Astrocyte (in vitro differentiated cells and primary cell): Measurements from ENCODE around the gene ABHD16A. TPM values are rescaled to one million over a fixed set of nuclear protein-coding genes. Genes with fewer than 3 reads are reported as not detected.

Experiments used
- DNase-seq: peaks from one replicate; pipeline ENCODE4 v3.0.0-alpha.2; 2010; ENCODE audit warnings: low read depth
- FAIRE-seq: peaks from 2 replicates; lab custom pipeline; 2011; peaks lifted over from hg19 to GRCh38; lab: Jason Lieb, UNC
- H2AFZ ChIP-seq: 2 replicates; pipeline ENCODE4 v1.6.0; 2012; ENCODE audit warnings: low read depth, low read length, inconsistent platforms
- H3K27ac ChIP-seq: 2 replicates; pipeline ENCODE4 v1.5.1; 2011; ENCODE audit warnings: low read depth, low read length, inconsistent platforms
- H3K27me3 ChIP-seq: 2 replicates; pipeline ENCODE4 v1.6.0; 2011; ENCODE audit warnings: low read length, inconsistent platforms; ENCODE audit not compliant: insufficient read depth
- H3K36me3 ChIP-seq: 2 replicates; pipeline ENCODE4 v1.5.1; 2011; ENCODE audit warnings: low read length, inconsistent platforms; ENCODE audit not compliant: insufficient read depth
- H3K4me1 ChIP-seq: 2 replicates; pipeline ENCODE4 v1.5.1; 2011; ENCODE audit warnings: low read length, inconsistent platforms; ENCODE audit not compliant: insufficient read depth
- H3K4me2 ChIP-seq: 2 replicates; pipeline ENCODE4 v1.6.0; 2012; ENCODE audit warnings: low read length, inconsistent platforms
- H3K4me3 ChIP-seq: 2 replicates; pipeline ENCODE4 v1.5.1; 2011; ENCODE audit warnings: low read depth, mild to moderate bottlenecking, low read length, inconsistent platforms; ENCODE audit not compliant: insufficient read depth
- H3K79me2 ChIP-seq: 2 replicates; pipeline ENCODE4 v1.6.0; 2012; ENCODE audit warnings: mild to moderate bottlenecking, low read length, inconsistent platforms; ENCODE audit not compliant: insufficient read depth
- H3K9ac ChIP-seq: 2 replicates; pipeline ENCODE4 v1.6.0; 2012; ENCODE audit warnings: mild to moderate bottlenecking, low read length, inconsistent platforms
- H3K9me3 ChIP-seq: 2 replicates; pipeline ENCODE4 v1.5.1; 2012; ENCODE audit warnings: low read depth, mild to moderate bottlenecking, low read length, inconsistent platforms; ENCODE audit not compliant: insufficient read depth
- H4K20me1 ChIP-seq: 2 replicates; pipeline ENCODE4 v1.6.0; 2012; ENCODE audit warnings: low read length, inconsistent platforms; ENCODE audit not compliant: insufficient read depth
- H3K27ac Mint-ChIP-seq: one replicate; pipeline ENCODE4 v1.8.0; 2021; ENCODE audit warnings: mild to moderate bottlenecking, mixed read lengths; ENCODE audit not compliant: unreplicated experiment
- H3K27me3 Mint-ChIP-seq: one replicate; pipeline ENCODE4 v1.8.0; 2021; ENCODE audit warnings: low read depth, mixed read lengths; ENCODE audit not compliant: unreplicated experiment
- H3K36me3 Mint-ChIP-seq: one replicate; pipeline ENCODE4 v1.8.0; 2021; ENCODE audit warnings: low read depth, mixed read lengths; ENCODE audit not compliant: unreplicated experiment
- H3K4me1 Mint-ChIP-seq: one replicate; pipeline ENCODE4 v1.8.0; 2021; ENCODE audit warnings: low read depth, mixed read lengths; ENCODE audit not compliant: unreplicated experiment
- H3K4me3 Mint-ChIP-seq: one replicate; pipeline ENCODE4 v1.8.0; 2021; ENCODE audit warnings: mild to moderate bottlenecking, moderate library complexity, mixed read lengths; ENCODE audit not compliant: unreplicated experiment
- H3K9me3 Mint-ChIP-seq: one replicate; pipeline ENCODE4 v1.8.0; 2021; ENCODE audit warnings: mild to moderate bottlenecking, mixed read lengths; ENCODE audit not compliant: unreplicated experiment
- EZH2 ChIP-seq: IDR thresholded peaks from 2 replicates; pipeline ENCODE4 v1.6.1; 2012; ENCODE audit warnings: mild to moderate bottlenecking, low read length, inconsistent platforms; ENCODE audit not compliant: insufficient read depth
- total RNA-seq: library from RNA; stranded (reverse); gene quantifications from 2 replicates; pipeline ENCODE4 v1.2.1, GENCODE V29; 2021
- TF ChIP-seq, protein P1 (sequence below): IDR thresholded peaks from 2 replicates; pipeline ENCODE4 v1.5.1; 2011; ENCODE audit warnings: low read depth, mild to moderate bottlenecking, inconsistent platforms, low read length, moderate library complexity; ENCODE audit not compliant: insufficient read depth

The ABHD16A gene
- total RNA-seq, 1 donor from 2014 or later: 38.3 TPM

DNA sequence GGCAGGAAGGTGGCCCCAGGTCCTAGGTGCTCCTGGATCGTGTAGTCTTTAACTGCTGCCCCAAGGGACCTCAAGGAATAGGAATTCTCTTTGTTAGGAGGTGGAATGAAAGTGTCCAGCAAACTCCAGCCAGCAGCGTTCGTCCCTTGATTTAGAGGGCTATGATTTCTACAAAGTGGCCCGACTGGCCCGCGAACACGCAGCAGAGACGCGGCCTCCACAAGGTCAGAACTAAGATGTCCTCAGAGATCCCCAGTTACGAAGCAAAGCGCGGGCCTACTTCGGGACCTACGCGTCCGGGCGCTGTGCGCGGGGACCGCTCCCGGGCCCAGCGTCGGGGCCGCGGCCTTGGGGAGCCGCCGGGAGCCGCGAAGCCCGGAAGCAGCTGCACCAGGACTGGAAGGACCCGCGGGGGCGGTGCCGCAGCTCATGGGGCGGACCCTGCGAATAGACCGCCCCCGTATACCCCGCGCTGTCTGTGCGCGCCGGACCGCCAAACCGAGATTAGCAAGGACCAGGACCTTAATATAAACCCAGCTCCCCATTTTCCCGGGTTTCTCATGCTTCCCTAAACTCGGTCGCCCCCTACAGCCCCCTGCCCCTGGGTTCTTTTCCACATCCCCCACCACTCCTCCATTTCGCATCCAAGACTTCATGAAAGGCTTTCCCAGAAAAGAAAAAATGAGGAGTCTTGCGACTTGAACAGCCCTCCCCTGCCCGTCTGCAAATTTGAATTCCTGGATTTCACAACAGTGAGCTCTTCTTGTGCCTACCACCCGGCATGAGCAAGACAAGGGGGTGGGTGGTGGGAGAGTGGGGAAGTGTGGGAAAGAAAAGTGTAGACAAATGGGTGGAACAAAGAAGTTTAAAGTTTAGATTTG lies 42.5 kb downstream of the ABHD16A start, which contains the start of gene C6orf47:
C6orf47 (minus strand) TSS at position 398 of the 881 bp plus-strand sequence. CDS start 831 bp downstream, outside the sequence.
- H3K9me3 Mint-ChIP-seq: no peaks in the 10 kb centered on the region
- DNase-seq (peak; percentile 59), FAIRE-seq (no peak)
- H3K4me3 Mint-ChIP-seq: peak within 1 kb of the TSS; percentile 90
- Histone ChIP-seq H3K27me3 (no peaks in the 10 kb centered on the region), H3K4me1 (peaks cover 43% of the 10 kb centered on the region), H3K4me3 (peak within 1 kb of the TSS; percentile 82), H3K79me2 (peaks cover 83% of the 10 kb centered on the region), H3K27ac (peak within 1 kb of the TSS; percentile 58), H4K20me1 (peaks cover 32% of the 10 kb centered on the region), H2AFZ (peak within 1 kb of the TSS; percentile 51), H3K4me2 (peak within 1 kb of the TSS; percentile 99), H3K36me3 (peaks cover 5% of the 10 kb centered on the region), H3K9ac (peak within 1 kb of the TSS; percentile 85), H3K9me3 (no peaks in the 10 kb centered on the region)
- peaks cover 31% of the 10 kb centered on the region for H3K4me1 Mint-ChIP-seq
- peak within 1 kb of the TSS; percentile 79 for H3K27ac Mint-ChIP-seq
- peaks cover 22% of the 10 kb centered on the region for H3K36me3 Mint-ChIP-seq
- TF ChIP-seq, protein P1, sequence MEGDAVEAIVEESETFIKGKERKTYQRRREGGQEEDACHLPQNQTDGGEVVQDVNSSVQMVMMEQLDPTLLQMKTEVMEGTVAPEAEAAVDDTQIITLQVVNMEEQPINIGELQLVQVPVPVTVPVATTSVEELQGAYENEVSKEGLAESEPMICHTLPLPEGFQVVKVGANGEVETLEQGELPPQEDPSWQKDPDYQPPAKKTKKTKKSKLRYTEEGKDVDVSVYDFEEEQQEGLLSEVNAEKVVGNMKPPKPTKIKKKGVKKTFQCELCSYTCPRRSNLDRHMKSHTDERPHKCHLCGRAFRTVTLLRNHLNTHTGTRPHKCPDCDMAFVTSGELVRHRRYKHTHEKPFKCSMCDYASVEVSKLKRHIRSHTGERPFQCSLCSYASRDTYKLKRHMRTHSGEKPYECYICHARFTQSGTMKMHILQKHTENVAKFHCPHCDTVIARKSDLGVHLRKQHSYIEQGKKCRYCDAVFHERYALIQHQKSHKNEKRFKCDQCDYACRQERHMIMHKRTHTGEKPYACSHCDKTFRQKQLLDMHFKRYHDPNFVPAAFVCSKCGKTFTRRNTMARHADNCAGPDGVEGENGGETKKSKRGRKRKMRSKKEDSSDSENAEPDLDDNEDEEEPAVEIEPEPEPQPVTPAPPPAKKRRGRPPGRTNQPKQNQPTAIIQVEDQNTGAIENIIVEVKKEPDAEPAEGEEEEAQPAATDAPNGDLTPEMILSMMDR: no peak
- no peak for TF ChIP-seq EZH2
- H3K27me3 Mint-ChIP-seq: no peaks in the 10 kb centered on the region

DNA sequence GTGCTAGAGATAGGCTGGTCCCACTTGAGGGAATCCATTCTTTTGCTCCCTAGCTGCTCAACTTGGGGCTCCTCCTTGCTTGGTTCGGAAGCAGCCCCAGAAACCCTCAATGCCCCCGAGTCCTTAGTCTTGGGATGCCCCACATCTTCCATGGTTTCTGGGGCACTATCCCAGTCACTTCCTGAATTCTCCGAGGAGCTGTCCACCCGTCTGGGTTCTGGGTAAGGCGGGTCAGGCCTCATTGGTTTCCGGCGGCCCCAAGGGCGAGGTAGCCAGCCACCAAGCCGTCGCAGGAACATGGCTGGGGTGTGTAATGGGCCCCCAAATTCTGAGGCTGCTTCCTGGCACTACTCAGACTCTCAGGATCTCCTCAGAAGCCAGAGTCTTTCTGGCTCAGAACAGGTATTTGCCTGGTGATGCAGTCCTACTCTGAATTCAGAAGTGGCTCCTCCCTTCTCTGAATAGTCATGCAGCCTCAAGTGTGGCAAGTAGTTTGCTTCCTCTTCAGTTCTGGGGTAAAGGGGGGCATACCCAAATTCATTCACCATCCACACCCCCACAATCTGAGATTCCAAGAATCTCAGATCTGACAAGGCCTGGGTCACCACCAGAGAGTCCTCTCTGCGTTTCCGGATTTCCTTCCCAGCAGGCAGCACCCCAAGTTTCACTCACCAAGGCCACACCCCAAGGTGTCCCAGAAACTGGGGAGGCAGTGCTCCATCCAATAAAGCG lies 43.3 kb downstream of the ABHD16A start:
- peak overlapping the region; percentile 99 for H3K4me2 ChIP-seq
- H3K4me1 Mint-ChIP-seq: peaks cover 30% of the 10 kb centered on the region
- TF ChIP-seq EZH2: no peak
- TF ChIP-seq, protein P1: no peak
- peaks cover 83% of the 10 kb centered on the region for H3K79me2 ChIP-seq
- no peaks in the 10 kb centered on the region for H3K9me3 ChIP-seq
- H3K27ac ChIP-seq: peak overlapping the region; percentile 58
- no peaks in the 10 kb centered on the region for H3K27me3 Mint-ChIP-seq
- H3K36me3 Mint-ChIP-seq: peaks cover 25% of the 10 kb centered on the region
- H3K4me3 Mint-ChIP-seq: peak overlapping the region; percentile 90
- H3K9ac ChIP-seq: peak overlapping the region; percentile 85
- H3K27ac Mint-ChIP-seq: peak overlapping the region; percentile 75
- H3K4me1 ChIP-seq: peaks cover 43% of the 10 kb centered on the region
- peak overlapping the region; percentile 82 for H3K4me3 ChIP-seq
- FAIRE-seq (no peak), DNase-seq (peak; percentile 19)
- no peaks in the 10 kb centered on the region for H3K27me3 ChIP-seq
- no peaks in the 10 kb centered on the region for H3K9me3 Mint-ChIP-seq
- H2AFZ ChIP-seq: peak overlapping the region; percentile 51
- H3K36me3 ChIP-seq: peaks cover 5% of the 10 kb centered on the region
- peaks cover 32% of the 10 kb centered on the region for H4K20me1 ChIP-seq
